Caco-2 (cell line): Measurements from ENCODE around the gene ERGIC1. TPM values are rescaled to one million over a fixed set of nuclear protein-coding genes. Genes with fewer than 3 reads are reported as not detected.

Experiments used
- BruUV-seq: library from RNA; stranded (reverse); fragments of 400-500 nt; replicated peaks from 2 replicates; lab custom pipeline; 2021; lab: Mats Ljungman, UMichigan
- CTCF ChIA-PET: fragments of 300-600 bp; sonication (Branson Sonifier 250); formaldehyde crosslinking; loops from one replicate; lab custom pipeline; 2022; ENCODE audit warnings: antibody characterized with exemption; lab: Charles Lee
- POLR2A ChIA-PET: fragments of 300-600 bp; sonication (Branson Sonifier 250); formaldehyde crosslinking; loops from one replicate; lab custom pipeline; 2022; ENCODE audit warnings: antibody characterized with exemption; lab: Charles Lee
- DNase-seq, 2 experiments: peaks; one replicate each; pipeline versions ENCODE4 v3.0.0 to v3.0.0-alpha.2; 2020 to 2022
- H3K27me3 ChIP-seq: replicated peaks from 2 replicates; pipeline ENCODE4 v1.6.0; 2011; ENCODE audit warnings: low read length; ENCODE audit not compliant: control insufficient read depth, insufficient read depth
- H3K36me3 ChIP-seq: 2 replicates; pipeline ENCODE4 v1.5.1; 2011; ENCODE audit warnings: low read length; ENCODE audit not compliant: control insufficient read depth, insufficient read depth
- H3K4me1 ChIP-seq: fragments of 250-450 bp; sonication (Bioruptor Pico); 2 replicates; pipeline ENCODE4 v1.5.1; 2020; ENCODE audit warnings: mild to moderate bottlenecking
- H3K4me3 ChIP-seq: 2 replicates; pipeline ENCODE4 v1.5.1; 2011; ENCODE audit warnings: low read depth, mild to moderate bottlenecking, control low read depth, low read length
- H3K9me3 ChIP-seq: fragments of 250-450 bp; sonication (Bioruptor Pico); 2 replicates; pipeline ENCODE4 v1.5.1; 2020; ENCODE audit warnings: mild to moderate bottlenecking, moderate library complexity
- H3K27ac Mint-ChIP-seq: one replicate; pipeline ENCODE4 v1.8.0; 2022; ENCODE audit warnings: mixed read lengths; ENCODE audit not compliant: unreplicated experiment
- H3K27me3 Mint-ChIP-seq: one replicate; pipeline ENCODE4 v1.8.0; 2022; ENCODE audit warnings: mixed read lengths; ENCODE audit not compliant: insufficient read depth, unreplicated experiment
- H3K36me3 Mint-ChIP-seq: one replicate; pipeline ENCODE4 v1.8.0; 2022; ENCODE audit warnings: mild to moderate bottlenecking, mixed read lengths; ENCODE audit not compliant: insufficient read depth, unreplicated experiment
- H3K4me1 Mint-ChIP-seq: one replicate; pipeline ENCODE4 v1.8.0; 2022; ENCODE audit warnings: low read depth, mixed read lengths; ENCODE audit not compliant: unreplicated experiment
- H3K4me3 Mint-ChIP-seq: one replicate; pipeline ENCODE4 v1.8.0; 2022; ENCODE audit warnings: mild to moderate bottlenecking, moderate library complexity, mixed read lengths; ENCODE audit not compliant: unreplicated experiment
- H3K9me3 Mint-ChIP-seq: one replicate; pipeline ENCODE4 v1.8.0; 2022; ENCODE audit warnings: mixed read lengths; ENCODE audit not compliant: unreplicated experiment
- CTCF ChIP-seq, 2 experiments: fragments of 200-600 bp in 1 of 2; IDR thresholded peaks; 1 replicate in 1 of 2; 2 replicates in 1 of 2; pipeline versions ENCODE4 v1.5.1 to v1.8.0; 2011 to 2022; ENCODE audit warnings: antibody characterized with exemption in 1 of 2, control low read depth in 1 of 2, inconsistent platforms in 1 of 2, low read depth in 1 of 2, low read length in 1 of 2, mild to moderate bottlenecking in 1 of 2, moderate library complexity in 1 of 2; ENCODE audit not compliant: insufficient read depth in 1 of 2, severe bottlenecking in 1 of 2, unreplicated experiment in 1 of 2
- intact Hi-C: fragments of 100-400 bp; cut with micrococcal nuclease; formaldehyde crosslinking; loops from one replicate; pipeline ENCODE4 v1.10.0; 2022; ENCODE audit not compliant: unreplicated experiment
- total RNA-seq: library from RNA; stranded (reverse); gene quantifications from 2 replicates; pipeline ENCODE4 v1.2.3, GENCODE V29; 2022

Gene ERGIC1
- total RNA-seq, 1 experiment from 2014 or later: 161 TPM

- Histone ChIP-seq H3K4me1 (no peaks in the 10 kb centered on the region), H3K4me3 (no peak overlapping the region), H3K9me3 (no peaks in the 10 kb centered on the region), H3K36me3 (no peaks in the 10 kb centered on the region; the same call in 1 of the 2 replicates), H3K27me3 (no peaks in the 10 kb centered on the region)
- H3K27me3 Mint-ChIP-seq: no peaks in the 10 kb centered on the region
- H3K9me3 Mint-ChIP-seq: no peaks in the 10 kb centered on the region
- peaks cover 15% of the 10 kb centered on the region for H3K36me3 Mint-ChIP-seq
- no peak overlapping the region for H3K4me3 Mint-ChIP-seq
- TF ChIP-seq CTCF (IDR thresholded peaks at IDR 0.05; ENCODE audit: insufficient read depth in 1 of 2, low read depth in 1 of 2, low read length in 1 of 2, severe bottlenecking in 1 of 2, unreplicated experiment in 1 of 2): no peak
- POLR2A ChIA-PET: no interaction called here
- BruUV-seq: no TSS peak
- CTCF ChIA-PET: no interaction called here
- DNase-seq: no peak
- peak overlapping the region; percentile 9 for H3K27ac Mint-ChIP-seq
- H3K4me1 Mint-ChIP-seq: no peaks in the 10 kb centered on the region
- intact Hi-C loops: no loop called here
Observed at GRCh38 chr5:172877466-172878260, 43.6 kb downstream of the ERGIC1 start.

GRCh38 chr5:172878585-172878932 is 44.5 kb downstream of the ERGIC1 start:
- Histone ChIP-seq H3K4me3 (no peak overlapping the region), H3K27me3 (no peaks in the 10 kb centered on the region), H3K9me3 (no peaks in the 10 kb centered on the region), H3K4me1 (no peaks in the 10 kb centered on the region), H3K36me3 (no peaks in the 10 kb centered on the region; the same call in 1 of the 2 replicates)
- no peaks in the 10 kb centered on the region for H3K9me3 Mint-ChIP-seq
- H3K27me3 Mint-ChIP-seq: no peaks in the 10 kb centered on the region
- H3K27ac Mint-ChIP-seq: no peak overlapping the region
- DNase-seq: no peak
- H3K4me3 Mint-ChIP-seq: no peak overlapping the region
- ChIA-PET POLR2A (no interaction called here), CTCF (no interaction called here)
- intact Hi-C loops: no loop called here
- H3K4me1 Mint-ChIP-seq: no peaks in the 10 kb centered on the region
- H3K36me3 Mint-ChIP-seq: peaks cover 6% of the 10 kb centered on the region
- BruUV-seq: no TSS peak
- no peak for TF ChIP-seq CTCF (IDR thresholded peaks at IDR 0.05; ENCODE audit: insufficient read depth in 1 of 2, low read depth in 1 of 2, low read length in 1 of 2, severe bottlenecking in 1 of 2, unreplicated experiment in 1 of 2)

GRCh38 chr5:172878933-172879752 is 45.1 kb downstream of the ERGIC1 start:
- Mint-ChIP-seq H3K4me1 (no peaks in the 10 kb centered on the region), H3K36me3 (peaks cover 5% of the 10 kb centered on the region), H3K4me3 (no peak overlapping the region), H3K27ac (no peak overlapping the region), H3K27me3 (no peaks in the 10 kb centered on the region), H3K9me3 (no peaks in the 10 kb centered on the region)
- no peaks in the 10 kb centered on the region for H3K9me3 ChIP-seq
- ChIA-PET POLR2A (no interaction called here), CTCF (no interaction called here)
- H3K27me3 ChIP-seq: no peaks in the 10 kb centered on the region
- no peaks in the 10 kb centered on the region; the same call in 1 of the 2 replicates for H3K36me3 ChIP-seq
- no peak for TF ChIP-seq CTCF (IDR thresholded peaks at IDR 0.05; ENCODE audit: insufficient read depth in 1 of 2, low read depth in 1 of 2, low read length in 1 of 2, severe bottlenecking in 1 of 2, unreplicated experiment in 1 of 2)
- intact Hi-C loops: no loop called here
- H3K4me1 ChIP-seq: no peaks in the 10 kb centered on the region
- H3K4me3 ChIP-seq: no peak overlapping the region
- BruUV-seq: no TSS peak
- DNase-seq: no peak
